Esophagus muscularis mucosa (tissue), 3 donors: ENCODE measurements around the gene RNU5B-1.

Experiments used
- CTCF ChIP-seq, 3 experiments: fragments of 200-600 bp in 2 of 3; fragments of 450-650 bp in 1 of 3; sonication (generic) in 2 of 3; IDR thresholded peaks; one replicate each; pipeline ENCODE4 v1.5.1; 2017 to 2019; ENCODE audit warnings: antibody characterized with exemption in 3 of 3, mild to moderate bottlenecking in 2 of 3, moderate library complexity in 1 of 3
- POLR2A ChIP-seq: fragments of 450-650 bp; IDR thresholded peaks from one replicate; pipeline ENCODE4 v1.6.1; 2017; ENCODE audit warnings: antibody characterized with exemption, moderate library complexity, mild to moderate bottlenecking, low read depth
- POLR2AphosphoS5 ChIP-seq, 2 donors: sonication (generic); formaldehyde crosslinking; IDR thresholded peaks; one replicate each; pipeline ENCODE4 v1.6.1; 2017; ENCODE audit warnings: antibody characterized with exemption in 2 of 2

GRCh38 chr15:65338823-65339222 is 34.3 kb downstream of the RNU5B-1 start:
- TF ChIP-seq POLR2AphosphoS5 (IDR thresholded peaks at IDR 0.05) (no peak), CTCF (IDR thresholded peaks at IDR 0.05) (no peak), POLR2A (no peak)
